NCI-H446 treated with DMSO at 0.1 percent for 48 hours (cell line): ENCODE data around the gene PCDHGB5.
A peak's percentile ranks its signal among the peaks of the same experiment; 100 is the strongest.
"Not testable (repeated sequence)": the region's sequence is repeated elsewhere in the genome, so short reads cannot be mapped to it uniquely, and the experiment has no call there.

Experiments
- DNase-seq: peaks from one replicate; lab custom pipeline; 2025; lab: John Stamatoyannopoulos, UW

The PCDHGB5 gene

GRCh38 chr5:141412854-141413539 lies 15.2 kb downstream of the PCDHGB5 start, which contains the start of gene PCDHGA10:
Gene PCDHGA10, plus strand, starts transcription at chr5:141412987. Its CDS starts 189 bp downstream, at chr5:141413176.
- peak; percentile 2 for DNase-seq

- no peak for DNase-seq
Observed at GRCh38 chr5:141413540-141414069, 15.9 kb downstream of the PCDHGB5 start.

- DNase-seq: not testable (repeated sequence)
Observed at GRCh38 chr5:141414548-141415274, 17.0 kb downstream of the PCDHGB5 start.

- DNase-seq: not testable (repeated sequence)
Observed at GRCh38 chr5:141415275-141415618, 17.5 kb downstream of the PCDHGB5 start.

GRCh38 chr5:141417494-141418172 lies 19.9 kb downstream of the PCDHGB5 start, which contains the start of gene PCDHGB7:
Gene PCDHGB7, plus strand, starts transcription at chr5:141417677. Its CDS starts 183 bp downstream, at chr5:141417860.
- DNase-seq: peak; percentile 20

- no peak for DNase-seq
Observed at GRCh38 chr5:141419074-141419880, 21.5 kb downstream of the PCDHGB5 start.

GRCh38 chr5:141420855-141421488 lies 23.2 kb downstream of the PCDHGB5 start, which contains the start of gene PCDHGA11:
Gene PCDHGA11, plus strand, starts transcription at chr5:141421051. Its CDS starts 177 bp downstream, at chr5:141421228.
- DNase-seq: peak; percentile 1

- DNase-seq: no peak
Observed at GRCh38 chr5:141421489-141421855, 23.7 kb downstream of the PCDHGB5 start.

GRCh38 chr5:141422742-141423291 lies 25.1 kb downstream of the PCDHGB5 start:
- DNase-seq: no peak

- no peak for DNase-seq
Observed at GRCh38 chr5:141427783-141428426, 30.2 kb downstream of the PCDHGB5 start.

GRCh38 chr5:141430332-141431113 lies 32.8 kb downstream of the PCDHGB5 start, which contains the start of gene PCDHGA12:
Gene PCDHGA12, plus strand, starts transcription at chr5:141430507. Its CDS starts 253 bp downstream, at chr5:141430760.
- no peak for DNase-seq

- no peak for DNase-seq
Observed at GRCh38 chr5:141431286-141431685, 33.5 kb downstream of the PCDHGB5 start.

GRCh38 chr5:141432308-141432707 lies 34.6 kb downstream of the PCDHGB5 start:
- not testable (repeated sequence) for DNase-seq

GRCh38 chr5:141432726-141433125 lies 35.0 kb downstream of the PCDHGB5 start:
- not testable (repeated sequence) for DNase-seq

- DNase-seq: no peak
Observed at GRCh38 chr5:141434006-141434405, 36.3 kb downstream of the PCDHGB5 start.

GRCh38 chr5:141437221-141437620 lies 39.5 kb downstream of the PCDHGB5 start:
- no peak for DNase-seq

GRCh38 chr5:141439411-141440141 lies 41.8 kb downstream of the PCDHGB5 start:
- DNase-seq: no peak

GRCh38 chr5:141440341-141440740 lies 42.6 kb downstream of the PCDHGB5 start:
- DNase-seq: no peak
